HG03442 (cell line): ENCODE results near the gene POLR1E.
"Not testable (repeated sequence)": the region's sequence is repeated elsewhere in the genome, so short reads cannot be mapped to it uniquely, and the experiment has no call there.

Source experiments
- ATAC-seq: cut with Tn5 transposase; IDR thresholded peaks from one replicate; pipeline ENCODE4 v1.9.1; 2021; ENCODE audit warnings: mild to moderate bottlenecking, moderate library complexity; ENCODE audit not compliant: unreplicated experiment

The POLR1E gene

DNA sequence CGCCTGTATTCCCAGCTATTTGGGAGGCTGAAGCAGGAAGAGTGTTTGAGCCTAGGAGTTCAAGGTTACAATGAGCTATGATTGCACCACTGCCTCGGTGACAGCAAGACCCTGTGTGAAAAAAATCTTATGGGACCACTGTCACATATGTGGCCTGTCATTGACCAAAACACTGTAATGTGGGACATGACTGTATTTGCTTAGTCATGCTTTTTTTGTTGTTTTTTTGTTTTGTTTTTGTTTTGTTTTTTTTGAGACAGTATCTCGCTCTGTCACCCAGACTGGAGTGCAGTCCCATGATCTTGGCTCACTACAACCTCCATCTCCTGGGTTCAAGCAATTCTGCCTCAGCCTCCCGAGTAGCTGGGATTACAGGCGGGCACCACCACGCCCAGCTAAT, 13.5 kb downstream of the POLR1E start:
- no peak for ATAC-seq

DNA sequence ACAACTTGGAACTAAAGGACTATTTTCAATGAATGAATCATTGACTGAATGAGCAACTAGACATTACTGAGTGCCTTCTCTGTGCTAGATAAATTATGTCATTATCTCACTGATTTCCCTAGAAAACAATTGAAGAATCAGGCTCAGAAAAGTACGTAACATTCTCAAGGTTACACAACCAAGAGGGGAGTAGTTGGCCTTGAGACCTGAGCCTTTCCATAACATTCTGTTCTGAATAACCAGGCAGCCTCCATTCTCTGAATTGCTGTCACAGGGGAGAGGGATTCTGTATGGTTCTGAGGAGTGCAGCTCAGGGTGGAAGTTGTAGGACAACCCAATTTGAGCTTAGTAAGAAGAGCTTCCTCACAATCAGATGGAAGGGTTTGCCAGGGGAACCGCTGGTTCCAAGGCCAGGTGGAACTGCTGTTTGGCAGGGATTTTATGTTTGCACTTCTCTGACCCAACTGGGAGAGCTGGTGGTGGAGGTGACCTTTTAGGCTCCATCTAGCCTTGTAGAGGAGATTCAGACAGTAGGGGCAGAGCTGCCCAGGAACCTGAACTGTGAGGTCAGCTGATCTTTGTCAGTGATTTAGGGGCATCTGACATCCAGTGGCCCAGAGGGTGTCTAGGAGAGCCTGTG, 16.3 kb downstream of the POLR1E start:
- no peak for ATAC-seq

- ATAC-seq = no peak
Measured at GRCh38 chr9:37503736-37504135, 18.0 kb downstream of the POLR1E start.

- ATAC-seq = no peak
Measured at GRCh38 chr9:37504605-37505004, 18.9 kb downstream of the POLR1E start.

DNA sequence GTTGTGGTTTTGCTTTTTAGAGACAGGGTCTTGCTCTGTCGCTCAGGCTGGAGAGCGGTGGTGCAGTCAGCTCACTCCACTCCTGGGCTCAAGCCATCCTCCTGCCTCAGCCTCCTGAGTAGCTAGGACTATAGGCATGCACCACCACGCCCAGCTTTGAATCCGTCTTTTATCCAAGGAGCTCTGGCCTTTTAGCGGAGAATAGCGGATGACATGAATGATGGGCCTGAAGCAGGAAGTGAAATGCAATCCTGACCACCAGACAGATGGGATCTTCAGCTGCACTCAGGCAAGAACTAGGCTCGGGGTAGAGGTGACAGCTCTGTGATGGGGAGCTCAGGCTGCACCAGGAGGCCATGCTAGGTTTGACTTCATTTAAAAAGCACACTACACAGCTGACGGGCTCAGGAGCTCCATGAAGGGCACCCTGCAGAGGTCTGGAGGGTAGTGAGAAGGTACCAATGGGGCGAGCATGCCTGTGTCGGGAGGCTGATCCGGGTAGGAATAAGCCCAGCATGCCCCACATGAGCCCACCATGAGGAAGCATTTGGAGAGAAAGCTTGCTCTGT, 21.9 kb downstream of the POLR1E start:
- ATAC-seq = no peak

DNA sequence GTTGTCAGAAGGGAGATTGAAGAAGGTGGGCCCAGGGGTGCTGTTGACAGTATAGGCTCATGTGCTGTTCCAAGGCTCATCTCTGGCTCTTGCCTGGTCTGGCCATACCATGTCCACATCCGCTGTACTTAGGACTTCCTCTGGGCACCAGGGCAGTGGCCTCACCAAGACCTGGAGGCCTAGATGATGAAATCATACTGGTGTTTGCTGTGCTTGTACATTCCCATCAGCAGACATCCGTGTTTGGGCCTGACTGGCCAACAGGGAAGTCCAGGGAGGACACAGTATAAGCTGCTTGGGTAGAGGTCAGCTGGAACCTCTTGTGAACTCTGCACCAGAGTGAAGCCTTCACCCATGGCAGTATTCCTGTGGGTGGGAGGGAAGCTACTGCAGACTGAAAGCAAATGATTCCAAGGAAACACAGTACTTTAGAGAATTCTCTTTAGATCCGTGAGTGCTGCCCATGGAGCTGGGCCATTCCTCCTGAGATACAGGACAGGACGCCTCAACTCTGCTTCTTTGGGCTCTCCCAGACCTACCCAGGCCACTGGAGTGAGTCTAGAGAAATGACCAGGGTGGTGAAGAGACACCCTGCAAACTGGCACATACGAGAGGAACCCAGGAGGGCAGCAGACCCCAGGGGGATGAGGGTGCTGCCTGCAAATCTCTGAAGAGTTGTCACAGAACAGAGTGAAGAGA, 22.5 kb downstream of the POLR1E start:
- no peak for ATAC-seq

DNA sequence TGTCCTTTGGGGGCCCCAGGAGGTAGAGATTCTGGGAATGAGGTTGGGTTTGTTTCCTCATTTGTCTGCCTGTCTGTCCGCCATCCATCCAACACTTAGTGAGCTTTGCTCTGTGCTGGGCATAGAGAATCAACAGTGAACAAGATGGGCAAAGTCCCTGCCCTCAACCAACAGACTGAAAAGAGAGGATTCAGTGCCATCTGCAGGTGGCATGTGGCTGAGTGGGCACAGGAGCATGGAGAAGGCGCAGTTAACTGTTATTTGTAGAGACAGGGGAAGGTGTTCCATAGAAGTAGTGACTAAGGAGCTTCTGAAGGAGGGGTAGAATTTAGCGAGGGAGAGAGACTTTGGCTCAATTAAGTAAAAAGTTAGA, 23.1 kb downstream of the POLR1E start:
- no peak for ATAC-seq

GRCh38 chr9:37509536-37509935, 23.8 kb downstream of the POLR1E start:
- no peak for ATAC-seq

DNA sequence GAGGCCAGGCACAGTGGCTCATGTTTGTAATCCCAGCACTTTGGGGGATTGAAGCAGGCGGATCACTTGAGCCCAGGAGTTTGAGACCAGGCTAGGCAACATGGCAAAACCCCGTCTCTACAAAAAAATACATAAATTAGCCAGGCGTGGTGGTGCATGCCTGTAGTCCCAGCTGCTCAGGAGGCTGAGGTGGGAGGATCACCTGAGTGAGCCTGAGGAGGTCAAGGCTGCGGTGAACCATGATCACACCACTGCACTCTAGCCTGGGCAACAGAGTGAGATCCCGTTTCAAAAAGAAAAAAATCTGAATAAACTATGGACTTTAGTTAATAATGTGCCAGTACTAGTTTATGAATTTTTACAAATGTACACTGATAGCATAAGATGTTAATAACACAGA, 24.3 kb downstream of the POLR1E start:
- not testable (repeated sequence) for ATAC-seq

GRCh38 chr9:37511016-37512010, 25.6 kb downstream of the POLR1E start:
- ATAC-seq = no peak

DNA sequence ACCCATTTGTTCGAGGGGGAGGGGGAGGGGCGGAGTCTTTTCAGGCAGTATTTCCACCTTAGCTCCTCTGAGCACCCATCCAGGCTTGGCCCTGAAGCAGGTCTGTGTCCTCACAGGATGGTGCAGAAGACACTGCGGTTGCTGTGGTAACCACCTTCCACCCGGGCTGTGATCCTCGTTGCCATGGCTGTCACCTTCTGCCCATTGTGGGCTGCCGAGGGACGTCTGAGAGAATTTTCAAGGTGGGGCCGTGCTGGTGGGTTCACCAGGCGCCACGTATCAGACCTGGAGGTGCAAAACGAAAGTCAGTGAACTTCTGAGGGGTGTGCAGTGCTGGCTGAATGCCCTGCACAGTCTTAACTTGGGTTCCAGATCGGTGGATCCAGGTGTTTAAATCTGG, 26.7 kb downstream of the POLR1E start:
- no peak for ATAC-seq

- ATAC-seq = not testable (repeated sequence)
Measured at GRCh38 chr9:37514415-37514814, 28.7 kb downstream of the POLR1E start.

GRCh38 chr9:37514999-37515398, 29.3 kb downstream of the POLR1E start:
- ATAC-seq = no peak

GRCh38 chr9:37515620-37516258, 30.0 kb downstream of the POLR1E start:
- no peak for ATAC-seq

DNA sequence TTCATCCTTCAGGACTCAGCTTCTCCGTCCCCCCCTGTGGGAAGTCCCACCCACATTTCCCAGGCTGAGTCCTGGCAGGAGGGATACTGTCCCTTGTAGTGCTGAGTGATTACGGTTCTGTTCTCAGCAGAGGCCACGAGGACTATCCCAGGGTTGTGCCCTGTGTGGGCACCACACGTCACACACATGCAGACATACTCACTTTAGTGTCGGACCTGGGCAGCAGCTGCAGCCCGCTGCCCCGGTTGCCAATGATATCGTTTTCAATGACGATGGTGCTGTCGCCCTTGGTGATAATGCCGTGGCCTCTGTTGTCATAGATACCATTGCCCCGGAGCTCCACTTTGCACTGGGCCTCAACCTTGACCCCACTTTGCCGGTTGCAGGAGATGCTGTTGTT, 32.2 kb downstream of the POLR1E start:
- no peak for ATAC-seq

GRCh38 chr9:37520641-37521040, 34.9 kb downstream of the POLR1E start:
- no peak for ATAC-seq

GRCh38 chr9:37521111-37521510, 35.4 kb downstream of the POLR1E start:
- no peak for ATAC-seq

DNA sequence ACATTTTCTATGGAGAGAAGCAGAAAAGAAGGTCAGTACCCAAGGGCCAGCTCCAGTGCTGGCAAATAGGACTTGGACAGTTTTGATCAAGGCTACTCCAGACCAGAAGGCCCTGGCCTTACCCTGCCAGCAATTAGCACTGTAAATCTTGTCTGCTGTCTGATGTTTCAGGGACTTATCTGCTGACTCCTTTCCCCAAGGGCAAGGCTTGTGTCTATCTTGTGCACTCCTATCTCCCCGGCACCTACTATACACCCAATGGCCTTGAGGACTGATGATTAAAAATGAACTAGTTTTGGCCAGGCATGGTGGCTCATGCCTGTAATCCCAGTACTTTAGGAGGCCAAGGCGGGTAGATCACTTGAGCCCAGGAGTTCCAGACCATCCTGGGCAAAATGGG, 37.2 kb downstream of the POLR1E start:
- ATAC-seq = no peak

DNA sequence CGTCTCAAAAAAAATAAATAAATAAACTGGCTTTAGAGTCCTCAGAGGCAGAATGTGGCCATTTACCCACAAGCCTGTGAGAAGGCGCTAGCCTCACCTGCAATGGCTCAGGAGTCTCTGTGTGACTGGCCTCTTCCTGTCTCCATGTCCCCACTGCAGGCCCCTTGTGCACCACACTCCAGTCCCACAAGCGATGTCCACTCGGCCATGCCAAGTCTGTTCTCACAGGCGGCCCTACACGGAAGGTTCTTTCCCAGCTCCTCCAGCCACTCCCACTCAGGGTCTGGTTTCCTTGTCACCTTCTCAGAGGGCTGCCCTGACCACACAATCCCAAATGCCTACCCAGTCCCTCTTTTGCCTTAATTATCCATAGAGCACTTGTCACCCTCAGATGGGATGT, 38.2 kb downstream of the POLR1E start:
- ATAC-seq = no peak

GRCh38 chr9:37528652-37529471, 43.1 kb downstream of the POLR1E start:
- ATAC-seq = peak; percentile 68
